Hepatocyte (in vitro differentiated cells): ENCODE results near the gene GALNT1. TPM values are rescaled to one million over a fixed set of nuclear protein-coding genes. Genes with fewer than 3 reads are reported as not detected.

ENCODE experiments used
- DNase-seq: peaks from one replicate; pipeline ENCODE4 v3.0.0-alpha.2; 2016; ENCODE audit warnings: low spot score
- H2AFZ ChIP-seq: fragments of 200-600 bp; sonication (generic); 2 replicates; pipeline ENCODE4 v1.6.0; 2016; ENCODE audit warnings: antibody characterized with exemption, mild to moderate bottlenecking
- H3K27ac ChIP-seq: fragments of 200-600 bp; sonication (generic); 2 replicates; pipeline ENCODE4 v1.5.1; 2016; ENCODE audit warnings: mild to moderate bottlenecking
- H3K27me3 ChIP-seq: fragments of 200-600 bp; sonication (generic); 2 replicates; pipeline ENCODE4 v1.6.1; 2016
- H3K36me3 ChIP-seq: fragments of 200-600 bp; sonication (generic); replicated peaks from 2 replicates; pipeline ENCODE4 v1.5.1; 2016; ENCODE audit warnings: low read depth; ENCODE audit not compliant: insufficient read depth
- H3K4me1 ChIP-seq: fragments of 200-600 bp; sonication (generic); 2 replicates; pipeline ENCODE4 v1.5.1; 2016; ENCODE audit warnings: mild to moderate bottlenecking, moderate library complexity; ENCODE audit not compliant: insufficient read depth
- H3K4me2 ChIP-seq: fragments of 200-600 bp; sonication (generic); 2 replicates; pipeline ENCODE4 v1.6.0; 2016
- H3K4me3 ChIP-seq: fragments of 200-600 bp; sonication (generic); 2 replicates; pipeline ENCODE4 v1.5.1; 2016; ENCODE audit warnings: mild to moderate bottlenecking
- H3K79me2 ChIP-seq: fragments of 200-600 bp; sonication (generic); 2 replicates; pipeline ENCODE4 v1.6.0; 2017; ENCODE audit warnings: mild to moderate bottlenecking
- H3K9me2 ChIP-seq: fragments of 200-600 bp; sonication (generic); replicated peaks from 2 replicates; pipeline ENCODE4 v1.6.0; 2017; ENCODE audit warnings: mild to moderate bottlenecking; ENCODE audit not compliant: insufficient read depth
- H3K9me3 ChIP-seq: fragments of 200-600 bp; sonication (generic); 2 replicates; pipeline ENCODE4 v1.5.1; 2016; ENCODE audit warnings: low read depth, mild to moderate bottlenecking
- H4K20me1 ChIP-seq: fragments of 200-600 bp; sonication (generic); 2 replicates; pipeline ENCODE4 v1.6.0; 2016; ENCODE audit warnings: mild to moderate bottlenecking; ENCODE audit not compliant: insufficient read depth, poor library complexity, severe bottlenecking
- EZH2 ChIP-seq: fragments of 200-600 bp; sonication (generic); IDR thresholded peaks from 2 replicates; pipeline ENCODE4 v1.6.1; 2016; ENCODE audit warnings: antibody characterized with exemption, mild to moderate bottlenecking, borderline replicate concordance
- EZH2phosphoT487 ChIP-seq: fragments of 200-600 bp; sonication (generic); IDR thresholded peaks from one replicate; pipeline ENCODE4 v1.6.1; 2018; ENCODE audit warnings: antibody characterized with exemption, mild to moderate bottlenecking, low read depth, moderate library complexity; ENCODE audit not compliant: unreplicated experiment, severe bottlenecking
- WGBS: methylation state at CpG from one replicate; pipeline ENCODE4 v1.1.6; 2016; ENCODE audit warnings: low lambda C conversion rate; ENCODE audit errors: missing lambda C conversion rate; 5-methylcytosine and 5-hydroxymethylcytosine counted together
- polyA plus RNA-seq: library from polyadenylated mRNA; unstranded; fragments of >200 nt; fragmentation: Nextera tagmentation; extraction: Ambion mirVana; gene quantifications from 2 replicates; pipeline ENCODE4 v1.2.1, GENCODE V29; 2016
- total RNA-seq: library from RNA; depleted of rRNA; stranded (reverse); fragments of >200 nt; gene quantifications from 2 replicates; pipeline ENCODE4 v1.2.3, GENCODE V29; 2014
- TF ChIP-seq, protein P1 (sequence below): fragments of 200-600 bp; sonication (generic); IDR thresholded peaks from 2 replicates; pipeline ENCODE4 v1.5.1; 2016; ENCODE audit warnings: antibody characterized with exemption, mild to moderate bottlenecking; ENCODE audit not compliant: poor library complexity

Gene GALNT1
- total RNA-seq = 222 and 231 TPM in 2 replicates
- polyA plus RNA-seq = 240 and 271 TPM in 2 replicates

DNA sequence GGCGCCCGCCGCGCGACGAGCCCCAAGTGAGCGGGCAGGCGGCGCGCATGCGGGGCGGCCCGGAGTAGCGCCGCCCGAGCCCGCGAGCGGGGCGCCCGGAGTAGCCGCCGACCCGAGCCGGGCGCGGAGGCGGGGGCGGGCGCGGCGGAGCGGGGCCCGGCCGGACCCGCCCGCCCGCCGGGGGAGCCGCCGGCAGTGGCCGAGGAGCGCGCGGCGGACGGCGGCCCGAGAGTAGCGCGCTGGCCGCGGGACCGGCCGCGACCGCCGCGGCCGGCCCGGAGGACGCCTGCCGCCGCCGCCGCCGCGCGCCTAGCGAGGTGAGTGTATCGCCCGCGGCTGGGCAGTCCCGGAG lies at the start of gene GALNT1:
GALNT1 (plus strand) TSS at position 195 of the 352 bp plus-strand sequence. CDS start 72,923 bp downstream, outside the sequence.
- Histone ChIP-seq H3K4me2 (peak within 1 kb of the TSS; percentile 87), H3K36me3 (no peaks in the 10 kb centered on the region), H3K4me1 (peaks cover 18% of the 10 kb centered on the region), H3K9me2 (no peaks in the 10 kb centered on the region), H4K20me1 (peaks cover 7% of the 10 kb centered on the region), H3K79me2 (peaks cover 47% of the 10 kb centered on the region), H2AFZ (peak within 1 kb of the TSS; percentile 90), H3K27me3 (no peaks in the 10 kb centered on the region), H3K4me3 (peak within 1 kb of the TSS; percentile 90), H3K27ac (peak within 1 kb of the TSS; percentile 99), H3K9me3 (peaks cover 9% of the 10 kb centered on the region)
- no peak for TF ChIP-seq EZH2
- no peak for TF ChIP-seq EZH2phosphoT487
- TF ChIP-seq, protein P1, sequence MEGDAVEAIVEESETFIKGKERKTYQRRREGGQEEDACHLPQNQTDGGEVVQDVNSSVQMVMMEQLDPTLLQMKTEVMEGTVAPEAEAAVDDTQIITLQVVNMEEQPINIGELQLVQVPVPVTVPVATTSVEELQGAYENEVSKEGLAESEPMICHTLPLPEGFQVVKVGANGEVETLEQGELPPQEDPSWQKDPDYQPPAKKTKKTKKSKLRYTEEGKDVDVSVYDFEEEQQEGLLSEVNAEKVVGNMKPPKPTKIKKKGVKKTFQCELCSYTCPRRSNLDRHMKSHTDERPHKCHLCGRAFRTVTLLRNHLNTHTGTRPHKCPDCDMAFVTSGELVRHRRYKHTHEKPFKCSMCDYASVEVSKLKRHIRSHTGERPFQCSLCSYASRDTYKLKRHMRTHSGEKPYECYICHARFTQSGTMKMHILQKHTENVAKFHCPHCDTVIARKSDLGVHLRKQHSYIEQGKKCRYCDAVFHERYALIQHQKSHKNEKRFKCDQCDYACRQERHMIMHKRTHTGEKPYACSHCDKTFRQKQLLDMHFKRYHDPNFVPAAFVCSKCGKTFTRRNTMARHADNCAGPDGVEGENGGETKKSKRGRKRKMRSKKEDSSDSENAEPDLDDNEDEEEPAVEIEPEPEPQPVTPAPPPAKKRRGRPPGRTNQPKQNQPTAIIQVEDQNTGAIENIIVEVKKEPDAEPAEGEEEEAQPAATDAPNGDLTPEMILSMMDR = no peak
- peak; percentile 49 for DNase-seq
- WGBS = 0% methylated on average over 1 of the region's 74 CpGs

DNA sequence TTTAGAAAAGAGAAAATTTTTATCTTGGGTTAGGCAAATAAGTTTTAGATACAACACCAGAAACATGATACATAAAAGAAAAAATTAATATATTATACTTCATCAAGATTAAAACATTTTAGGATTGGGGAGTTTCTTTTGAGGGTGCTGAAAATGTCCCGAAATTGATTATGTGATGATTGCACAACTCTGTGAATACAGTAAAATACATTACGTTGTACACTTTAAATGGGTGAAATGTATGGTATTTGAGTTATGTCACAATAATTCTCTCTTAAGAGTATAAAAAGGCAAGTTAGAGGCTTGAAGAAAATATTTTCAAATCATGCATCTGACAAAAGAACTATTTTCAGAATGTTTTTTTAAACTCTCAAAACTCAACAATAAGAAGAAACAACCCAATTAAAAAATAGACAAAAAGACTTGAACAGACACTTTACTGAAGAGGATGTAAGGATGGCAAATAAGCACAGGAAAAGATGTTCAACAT lies 47.6 kb upstream of the GALNT1 start:
- DNase-seq = no peak
- Histone ChIP-seq H4K20me1 (no peaks in the 10 kb centered on the region), H3K9me2 (no peaks in the 10 kb centered on the region), H3K27ac (no peak overlapping the region), H3K27me3 (no peaks in the 10 kb centered on the region), H3K4me1 (no peaks in the 10 kb centered on the region), H3K4me2 (no peak overlapping the region), H3K9me3 (no peaks in the 10 kb centered on the region), H2AFZ (no peak overlapping the region), H3K4me3 (no peak overlapping the region), H3K36me3 (no peaks in the 10 kb centered on the region), H3K79me2 (no peaks in the 10 kb centered on the region)
- 82% methylated on average over 2 of the region's 2 CpGs for WGBS
- TF ChIP-seq EZH2 = no peak
- TF ChIP-seq, protein P1 = no peak
- no peak for TF ChIP-seq EZH2phosphoT487

DNA sequence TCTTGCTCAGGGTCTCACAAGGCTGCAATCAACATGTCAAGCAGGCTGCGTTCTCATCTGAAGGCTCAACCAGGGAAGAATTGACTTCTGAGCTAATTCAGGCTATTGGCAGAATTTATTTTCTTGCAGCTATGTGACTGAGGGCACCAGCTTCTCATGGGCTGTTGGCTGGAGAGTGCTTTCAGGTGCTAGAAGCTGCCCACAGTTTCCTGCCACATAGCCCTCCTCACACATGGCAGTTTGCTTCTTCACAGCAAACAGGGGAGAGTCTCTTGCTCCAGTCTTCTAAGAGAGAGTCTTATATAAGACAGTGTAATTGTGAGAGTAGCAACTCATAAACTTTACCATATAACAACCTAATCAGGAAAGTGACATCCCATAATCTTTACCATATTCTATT lies 46.2 kb upstream of the GALNT1 start:
- Histone ChIP-seq H3K4me1 (no peaks in the 10 kb centered on the region), H3K4me3 (no peak overlapping the region), H2AFZ (no peak overlapping the region), H3K9me2 (no peaks in the 10 kb centered on the region), H3K4me2 (no peak overlapping the region), H3K36me3 (no peaks in the 10 kb centered on the region), H3K9me3 (no peaks in the 10 kb centered on the region), H4K20me1 (no peaks in the 10 kb centered on the region), H3K27me3 (no peaks in the 10 kb centered on the region), H3K27ac (no peak overlapping the region), H3K79me2 (no peaks in the 10 kb centered on the region)
- TF ChIP-seq EZH2 (no peak), EZH2phosphoT487 (no peak)
- TF ChIP-seq, protein P1 = no peak
- DNase-seq = no peak
- WGBS = 100% methylated on average over 1 of the region's 1 CpG

DNA sequence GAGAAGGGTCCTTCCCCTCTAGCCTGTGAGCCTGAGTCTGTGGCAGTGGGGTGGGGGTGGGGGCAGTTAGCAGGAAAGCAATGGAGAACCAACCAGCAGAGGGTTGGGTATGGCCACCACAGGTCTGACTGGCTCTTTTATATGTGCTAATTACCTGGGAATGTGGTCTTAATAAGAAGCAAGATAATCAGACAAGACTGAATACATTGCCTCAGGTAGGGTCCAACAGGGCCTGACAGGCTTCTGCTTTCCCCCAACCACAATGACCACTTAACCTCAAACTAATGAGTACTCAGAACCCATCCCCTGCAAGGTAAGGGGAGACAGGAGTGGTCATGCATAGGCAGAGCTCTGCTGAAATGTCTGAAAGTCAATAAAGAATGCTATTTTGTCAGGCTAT lies 39.2 kb upstream of the GALNT1 start:
- no peaks in the 10 kb centered on the region for H3K79me2 ChIP-seq
- no peaks in the 10 kb centered on the region for H4K20me1 ChIP-seq
- H3K27me3 ChIP-seq = no peaks in the 10 kb centered on the region
- H3K4me1 ChIP-seq = no peaks in the 10 kb centered on the region
- TF ChIP-seq EZH2phosphoT487 = no peak
- DNase-seq = no peak
- H3K4me3 ChIP-seq = no peak overlapping the region
- H3K4me2 ChIP-seq = no peak overlapping the region
- H3K27ac ChIP-seq = no peak overlapping the region
- H3K9me2 ChIP-seq = no peaks in the 10 kb centered on the region
- no peaks in the 10 kb centered on the region for H3K36me3 ChIP-seq
- no peak overlapping the region for H2AFZ ChIP-seq
- H3K9me3 ChIP-seq = no peaks in the 10 kb centered on the region
